Activated CD4-positive, CD25-positive, alpha-beta regulatory T cell treated with anti-CD3 and anti-CD28 coated beads, Interleukin-2, amount 50 U/mL, for 24 hours (primary cell): ENCODE data around the gene TSC22D3.
"Not testable (repeated sequence)": the region's sequence is repeated elsewhere in the genome, so short reads cannot be mapped to it uniquely, and the experiment has no call there.

Experiments
- ATAC-seq, 2 donors: fragments of 150-1000 bp; cut with Tn5 transposase; one replicate each; pipeline ENCODE4 v1.10.0; 2021; ENCODE audit warnings: mild to moderate bottlenecking in 1 of 2, moderate library complexity in 1 of 2

Gene TSC22D3

GRCh38 chrX:107711521-107712181 is 63.9 kb downstream of the TSC22D3 start:
- ATAC-seq, result no peak

DNA sequence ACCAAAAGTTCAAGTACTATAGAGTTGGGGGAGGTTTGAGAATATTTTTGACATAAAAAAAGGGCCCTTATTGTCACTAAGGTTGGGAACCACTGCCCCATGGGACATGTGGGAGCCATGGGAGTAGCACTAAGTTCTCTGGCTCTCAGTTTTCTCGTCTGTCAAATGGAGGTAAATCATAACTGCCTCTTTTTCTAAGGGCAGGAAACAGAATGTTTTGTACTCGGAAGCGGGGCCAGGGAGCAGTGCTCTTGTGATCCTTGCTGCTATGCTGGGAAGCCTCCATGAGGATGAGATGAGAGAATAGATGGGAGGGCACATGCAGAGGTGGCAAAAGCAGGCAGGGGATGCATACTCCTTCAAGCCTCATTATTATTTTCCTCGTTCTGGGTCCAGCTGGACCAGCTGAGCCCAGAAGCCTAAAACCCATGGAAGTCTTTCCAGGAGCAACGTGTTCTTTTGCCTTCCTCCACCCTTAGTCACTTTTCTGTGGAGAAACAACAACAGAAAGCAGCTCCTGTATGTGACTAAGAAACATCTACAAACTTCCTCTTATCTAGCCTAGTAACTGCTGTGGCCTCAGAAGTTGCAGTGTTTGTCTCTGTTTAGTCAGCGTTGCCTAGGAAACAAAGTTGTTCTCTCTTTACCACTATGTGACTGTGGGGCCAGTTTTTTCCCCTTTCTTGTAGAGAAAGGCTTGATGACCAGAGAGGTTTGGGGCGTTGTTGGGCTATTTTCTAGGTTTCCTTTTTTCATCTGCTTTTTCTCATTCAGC is 64.8 kb downstream of the TSC22D3 start:
- peak; percentile 80 to 87 for ATAC-seq

- peak; percentile 42 to 44 for ATAC-seq
These were observed 66.3 kb downstream of the TSC22D3 start for GRCh38 chrX:107709266-107709806.

DNA sequence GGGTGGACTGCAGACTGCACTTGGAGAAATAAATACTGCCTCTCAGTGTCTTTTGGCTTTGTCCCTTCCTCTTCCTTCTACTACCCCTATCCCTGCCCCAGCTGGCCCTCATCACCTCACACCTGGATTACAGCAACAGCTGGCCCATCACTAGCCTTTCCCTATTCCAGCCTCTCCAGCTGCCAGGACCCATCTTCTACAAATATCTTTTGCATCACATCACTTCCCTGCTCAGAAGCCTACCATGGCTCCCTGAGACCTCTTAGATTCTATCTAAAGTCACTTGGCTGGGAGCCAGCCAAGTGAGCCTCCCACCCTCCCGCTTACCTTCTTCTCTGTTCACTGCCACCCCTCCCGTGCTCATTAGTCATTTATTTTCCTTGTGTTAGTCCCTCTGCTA is 66.8 kb downstream of the TSC22D3 start:
- ATAC-seq, result no peak

DNA sequence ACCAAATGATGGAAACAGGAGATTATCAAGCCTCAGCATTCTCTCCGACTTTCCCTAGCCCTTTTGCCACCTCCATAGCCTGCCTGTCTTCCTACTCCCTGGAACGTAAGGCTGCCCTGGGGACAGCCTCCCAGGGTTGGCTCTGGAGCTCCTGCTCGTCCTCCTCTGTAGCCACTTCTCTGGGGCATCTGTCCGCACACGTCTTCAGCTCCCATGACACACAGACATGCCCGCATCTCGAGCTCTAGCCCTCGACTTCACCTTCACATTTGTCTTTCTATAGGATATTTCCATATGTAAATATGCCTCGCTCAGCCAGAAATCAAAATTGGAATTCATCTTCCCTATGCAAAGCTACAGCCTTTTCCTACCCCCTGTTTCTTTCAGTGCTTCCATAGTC is 67.7 kb downstream of the TSC22D3 start:
- ATAC-seq, result no peak

- ATAC-seq, result no peak
These were observed 69.3 kb downstream of the TSC22D3 start for GRCh38 chrX:107706309-107706708.

GRCh38 chrX:107704587-107704986 is 71.0 kb downstream of the TSC22D3 start:
- ATAC-seq, result no peak

GRCh38 chrX:107704181-107704580 is 71.4 kb downstream of the TSC22D3 start:
- no peak for ATAC-seq

DNA sequence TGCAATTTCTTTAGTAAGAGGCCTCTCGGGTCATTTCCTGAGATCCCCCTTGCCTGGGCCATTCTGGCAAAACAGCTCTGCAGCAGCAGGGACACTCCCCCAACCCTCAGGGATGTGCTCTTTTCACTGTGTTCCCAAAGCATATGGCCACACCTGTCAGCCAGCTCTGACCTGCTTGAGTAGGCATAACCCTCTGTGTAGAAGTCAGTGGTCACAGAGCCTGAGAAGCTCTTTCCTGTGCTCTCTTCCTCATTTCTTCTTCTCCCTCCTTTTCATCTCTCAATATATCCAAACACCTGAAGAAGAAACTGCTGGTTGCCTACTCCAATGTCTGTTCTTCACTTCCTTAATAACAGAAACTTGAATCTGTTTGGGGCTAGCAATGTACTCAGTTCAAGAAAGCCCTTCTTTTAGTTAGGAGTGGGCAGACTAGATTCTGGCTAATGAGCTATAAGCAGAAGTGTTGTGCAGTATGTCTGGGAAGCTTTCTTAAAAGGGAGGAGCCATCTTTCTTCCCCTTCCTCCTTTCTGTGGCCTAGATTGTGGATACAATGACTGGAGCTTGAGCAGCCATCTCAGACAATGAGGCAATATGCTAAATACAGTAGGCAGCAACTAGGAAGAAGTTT is 74.0 kb downstream of the TSC22D3 start:
- ATAC-seq, result no peak

GRCh38 chrX:107700790-107701189 is 74.8 kb downstream of the TSC22D3 start:
- no peak for ATAC-seq

- no peak for ATAC-seq
These were observed 75.2 kb downstream of the TSC22D3 start for GRCh38 chrX:107700317-107700774.

DNA sequence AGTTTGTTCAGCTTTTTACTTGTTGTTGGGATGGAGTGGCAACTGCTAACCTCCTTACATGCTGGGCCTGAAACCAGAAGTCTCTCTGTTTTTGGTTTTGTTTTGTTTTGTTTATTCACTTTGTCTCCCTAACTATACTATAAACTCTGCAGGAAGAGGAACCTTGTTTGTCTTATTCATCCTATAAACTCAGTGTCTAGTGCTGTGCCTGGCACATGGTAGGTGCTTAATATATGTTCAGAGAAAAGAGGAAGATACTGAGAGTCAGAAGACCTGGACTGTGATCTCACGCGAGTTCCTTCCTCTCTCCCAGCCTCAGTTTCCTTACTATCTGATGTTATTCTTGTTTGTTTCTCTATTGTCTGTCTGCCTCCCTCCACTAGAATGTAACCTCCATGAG is 76.0 kb downstream of the TSC22D3 start:
- no peak for ATAC-seq

- ATAC-seq, result no peak
These were observed 84.6 kb downstream of the TSC22D3 start for GRCh38 chrX:107691024-107691448.

- ATAC-seq, result no peak
These were observed 88.1 kb downstream of the TSC22D3 start for GRCh38 chrX:107687445-107687844.

DNA sequence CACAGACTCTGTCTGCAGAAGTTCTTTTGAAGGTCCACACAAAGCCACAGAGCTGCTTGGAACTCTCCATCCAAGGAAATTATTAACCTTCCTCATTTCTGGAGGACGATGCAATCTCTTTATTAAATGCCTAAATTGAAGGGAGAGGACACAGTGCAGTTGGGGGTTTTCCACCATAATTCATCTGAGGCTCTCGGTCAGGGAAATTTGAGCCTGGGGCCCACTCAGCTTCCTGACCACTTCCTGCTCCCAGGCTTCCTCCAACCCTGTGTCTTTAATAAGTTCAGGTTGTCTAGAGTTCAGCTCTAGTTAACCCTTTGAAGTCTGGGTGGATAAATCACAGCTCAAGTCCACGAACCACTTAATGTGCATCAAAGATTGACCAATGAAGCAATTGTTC is 88.8 kb downstream of the TSC22D3 start:
- no peak for ATAC-seq

DNA sequence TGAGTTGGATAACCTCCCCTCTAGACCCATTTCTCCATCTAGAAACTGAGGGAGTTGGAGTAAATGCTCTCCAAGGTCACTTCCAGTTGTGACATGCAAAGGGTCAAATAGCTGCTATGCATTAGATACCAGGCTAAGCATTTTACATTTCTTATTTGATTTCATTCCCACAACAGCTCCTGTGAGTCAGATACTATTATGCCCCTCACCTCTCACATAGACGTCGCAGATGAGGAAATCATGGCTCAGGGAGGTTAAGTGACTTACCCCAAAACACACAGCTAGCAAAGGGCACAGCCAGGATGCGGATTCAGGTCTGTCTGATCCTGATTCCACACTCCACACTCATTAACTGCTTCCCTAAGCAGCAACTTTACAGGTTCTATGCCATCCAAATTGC is 89.6 kb downstream of the TSC22D3 start:
- no peak for ATAC-seq

DNA sequence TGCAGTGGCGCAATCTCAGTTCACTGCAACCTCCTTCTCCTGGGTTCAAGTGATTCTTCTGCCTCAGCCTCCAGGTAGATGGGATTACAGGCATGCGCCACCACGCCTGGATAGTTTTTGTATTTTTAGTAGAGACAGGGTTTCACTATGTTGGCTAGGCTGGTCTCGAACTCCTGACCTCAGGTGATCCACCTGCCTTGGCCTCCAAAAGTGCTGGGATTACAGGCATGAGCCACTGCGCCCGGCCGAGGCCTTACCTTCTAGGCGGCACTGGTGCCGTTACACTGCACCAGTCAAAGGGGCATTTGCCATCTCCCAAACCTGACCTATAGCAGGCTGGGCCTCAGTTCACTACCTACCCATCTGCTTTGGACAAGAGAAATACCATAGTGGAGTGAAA is 90.0 kb downstream of the TSC22D3 start:
- ATAC-seq, result not testable (repeated sequence)

DNA sequence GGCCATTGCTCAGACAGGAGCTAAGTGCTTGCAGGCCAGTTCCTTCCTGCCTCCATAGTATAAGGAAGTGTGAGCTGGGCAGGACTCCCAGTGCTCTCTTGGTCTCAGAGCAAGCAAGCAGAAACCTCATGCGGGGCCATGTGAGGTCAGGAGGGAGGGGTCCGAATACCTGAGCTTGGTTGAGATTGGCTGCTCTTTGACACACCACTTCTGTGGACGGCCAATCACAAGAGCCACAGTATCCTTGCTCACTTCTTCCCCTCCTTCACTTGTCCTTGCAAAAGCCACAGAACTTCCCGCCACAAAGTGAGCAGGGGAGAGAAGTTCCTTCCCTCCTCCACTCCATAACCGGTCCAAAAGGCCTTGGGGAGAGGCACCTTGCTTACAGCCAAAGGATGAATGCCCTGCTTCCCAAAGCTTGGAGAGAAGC is 90.6 kb downstream of the TSC22D3 start:
- no peak for ATAC-seq

- no peak for ATAC-seq
These were observed 91.7 kb downstream of the TSC22D3 start for GRCh38 chrX:107683931-107684330.

DNA sequence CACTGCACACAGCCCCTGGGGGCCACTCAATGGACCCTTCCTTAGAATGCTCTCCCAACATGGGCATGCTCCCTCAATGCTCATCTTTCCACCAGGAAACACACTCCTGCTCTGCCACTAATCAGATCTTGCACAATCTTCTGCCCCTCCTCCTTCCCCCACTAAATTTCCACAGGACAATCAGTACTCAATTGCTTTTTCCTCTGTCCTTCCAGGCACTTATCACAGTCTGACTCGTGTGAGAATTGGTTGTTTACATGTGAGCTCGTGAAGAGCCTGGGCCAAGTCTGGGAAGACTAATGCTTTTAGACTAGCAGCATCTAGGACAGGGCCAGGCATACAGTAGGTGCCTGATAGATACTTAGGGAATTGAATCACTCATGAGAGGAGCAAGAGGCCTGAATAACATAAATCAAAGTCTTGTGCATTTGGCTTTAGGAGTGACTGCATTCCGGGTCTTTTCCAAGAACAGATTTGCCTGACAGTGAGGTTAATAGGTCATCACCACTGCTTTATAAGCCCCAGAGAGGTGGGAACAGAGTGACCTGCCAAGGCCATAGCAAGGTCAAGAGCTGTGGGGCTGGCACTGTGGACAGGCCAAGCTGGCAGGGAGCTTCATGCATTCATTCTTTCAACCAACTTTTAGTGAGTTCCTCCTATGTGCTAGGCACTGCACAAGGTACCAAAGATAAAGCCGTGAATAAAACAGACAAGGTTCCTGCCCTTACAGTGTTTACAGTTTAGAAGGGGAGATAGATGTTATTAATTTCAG is 92.3 kb downstream of the TSC22D3 start:
- no peak for ATAC-seq

GRCh38 chrX:107682256-107682655 is 93.3 kb downstream of the TSC22D3 start:
- no peak for ATAC-seq

- peak in 1 of 2 donors; percentile 6 for ATAC-seq
These were observed 96.4 kb downstream of the TSC22D3 start for GRCh38 chrX:107678957-107679740.
